ENCODE data around the gene RBFOX2.

- TF ChIP-seq SIN3A (IDR thresholded peaks at IDR 0.05; ENCODE audit: borderline replicate concordance, insufficient read depth, low read depth, low read length) (no peak), CTCF (IDR thresholded peaks at IDR 0.05) (peak; percentile 15; the same call in 1 of the 2 replicates)
Measured at GRCh38 chr22:35761037-35761436, 267.6 kb downstream of the RBFOX2 start.

Data from Panc1 (cell line).